ENCODE data around the gene RAD51B. TPM values are rescaled to one million over a fixed set of nuclear protein-coding genes. Genes with fewer than 3 reads are reported as not detected.
A peak's percentile ranks its signal among the peaks of the same experiment; 100 is the strongest.

RAD51B gene
- total RNA-seq, 1 experiment from 2014 or later, result 10.8 TPM

DNA sequence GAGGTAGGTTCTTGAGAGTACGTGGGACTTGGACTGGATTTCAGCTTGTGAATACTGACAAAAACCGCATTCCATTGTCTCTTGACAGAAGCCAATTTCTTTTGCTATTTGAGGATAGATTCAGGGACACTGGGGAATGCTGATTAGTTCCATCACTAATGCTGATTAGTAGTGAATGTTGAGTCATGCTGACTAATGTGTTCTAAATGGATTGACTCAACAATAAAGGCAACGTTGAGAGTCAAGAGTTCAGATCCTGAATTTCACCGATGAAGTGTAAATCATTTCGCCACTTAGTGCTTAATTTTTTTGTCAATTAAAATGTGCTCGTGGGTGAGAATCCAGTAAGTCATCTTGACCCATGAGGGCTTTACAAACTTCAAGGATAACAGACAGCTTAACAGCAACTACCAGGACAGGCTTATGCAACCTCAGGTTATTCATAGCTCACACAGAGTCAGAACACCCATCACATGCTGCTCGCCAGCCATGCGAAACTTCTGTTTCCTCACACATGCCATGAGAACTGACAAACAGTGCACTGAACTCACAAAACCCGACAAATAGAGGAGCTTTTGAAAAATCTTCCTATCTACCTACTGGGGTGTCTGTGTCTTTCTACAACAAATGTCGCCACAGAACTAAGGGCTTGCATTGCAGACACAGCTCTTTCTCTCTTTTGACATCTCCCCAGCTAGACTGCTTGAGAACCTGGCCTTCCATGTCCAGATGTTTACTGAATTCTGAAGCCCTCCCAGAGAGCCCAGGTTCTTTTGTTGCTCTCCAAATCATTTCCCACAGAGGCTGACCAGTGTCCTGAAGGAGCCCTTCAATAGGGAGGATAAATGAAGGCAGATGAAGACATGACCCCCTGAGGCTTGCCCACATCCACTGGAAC, 656.9 kb downstream of the RAD51B start:
- peak; percentile 64 for ATAC-seq

DNA sequence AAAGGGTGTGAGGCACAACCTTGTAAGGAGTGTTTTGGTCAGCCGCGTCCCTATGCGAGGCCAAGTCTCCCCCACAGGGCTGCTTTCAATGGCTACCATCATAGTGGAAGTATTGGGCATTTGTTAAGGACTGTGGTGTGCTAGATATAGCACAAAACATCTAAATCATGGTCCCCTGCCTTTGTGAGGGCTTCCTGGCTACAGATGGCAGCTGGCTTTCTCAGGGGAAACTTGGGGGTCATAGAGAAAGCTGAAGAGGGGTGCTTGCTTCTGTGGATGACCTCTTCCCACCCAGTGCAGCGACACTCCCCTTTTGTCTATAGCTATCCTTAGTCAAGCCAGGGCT, 657.5 kb downstream of the RAD51B start:
- no TSS peak for BruUV-seq (replicated peaks)
- Histone ChIP-seq H3K4me2 (ENCODE audit: low read length) (no peak overlapping the region), H3K9ac (ENCODE audit: low read length) (no peak overlapping the region), H3K79me2 (ENCODE audit: low read length) (no peaks in the 10 kb centered on the region), H3K36me3 (ENCODE audit: low read depth, low read length) (no peaks in the 10 kb centered on the region), H3K4me1 (ENCODE audit: insufficient read depth, low read length) (peaks cover 28% of the 10 kb centered on the region), H4K20me1 (ENCODE audit: low read length) (no peaks in the 10 kb centered on the region), H3K9me2 (replicated peaks; ENCODE audit: low read length) (no peaks in the 10 kb centered on the region), H3F3A (ENCODE audit: low read length, unreplicated experiment) (no peaks in the 10 kb centered on the region), H3K4me3 (ENCODE audit: low read length) (no peak overlapping the region), H3K9me3 (ENCODE audit: low read length) (no peaks in the 10 kb centered on the region), H3K27ac (ENCODE audit: low read length) (peak overlapping the region; percentile 43; the same call in 1 of the 2 replicates), H3K27me3 (ENCODE audit: low read length) (no peaks in the 10 kb centered on the region), H2AFZ (ENCODE audit: low read length) (no peak overlapping the region)
- ATAC-seq (no peak), DNase-seq (no peak)
- POLR2A ChIA-PET (ENCODE audit: unreplicated experiment), result no interaction called here
- intact Hi-C loops (cut with micrococcal nuclease), result no loop called here
- CTCF ChIA-PET, result no interaction called here
- TF ChIP-seq EZH2 (IDR thresholded peaks at IDR 0.05; ENCODE audit: low read length, unreplicated experiment), result no peak
- TF ChIP-seq, protein P1, sequence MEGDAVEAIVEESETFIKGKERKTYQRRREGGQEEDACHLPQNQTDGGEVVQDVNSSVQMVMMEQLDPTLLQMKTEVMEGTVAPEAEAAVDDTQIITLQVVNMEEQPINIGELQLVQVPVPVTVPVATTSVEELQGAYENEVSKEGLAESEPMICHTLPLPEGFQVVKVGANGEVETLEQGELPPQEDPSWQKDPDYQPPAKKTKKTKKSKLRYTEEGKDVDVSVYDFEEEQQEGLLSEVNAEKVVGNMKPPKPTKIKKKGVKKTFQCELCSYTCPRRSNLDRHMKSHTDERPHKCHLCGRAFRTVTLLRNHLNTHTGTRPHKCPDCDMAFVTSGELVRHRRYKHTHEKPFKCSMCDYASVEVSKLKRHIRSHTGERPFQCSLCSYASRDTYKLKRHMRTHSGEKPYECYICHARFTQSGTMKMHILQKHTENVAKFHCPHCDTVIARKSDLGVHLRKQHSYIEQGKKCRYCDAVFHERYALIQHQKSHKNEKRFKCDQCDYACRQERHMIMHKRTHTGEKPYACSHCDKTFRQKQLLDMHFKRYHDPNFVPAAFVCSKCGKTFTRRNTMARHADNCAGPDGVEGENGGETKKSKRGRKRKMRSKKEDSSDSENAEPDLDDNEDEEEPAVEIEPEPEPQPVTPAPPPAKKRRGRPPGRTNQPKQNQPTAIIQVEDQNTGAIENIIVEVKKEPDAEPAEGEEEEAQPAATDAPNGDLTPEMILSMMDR (conservative IDR thresholded peaks at IDR 0.05; ENCODE audit: low read depth, low read length), result no peak
- no peak for TF ChIP-seq EZH2phosphoT487 (IDR thresholded peaks at IDR 0.05; ENCODE audit: borderline replicate concordance, low read length)

More for the DNA sequence above, 656.9 kb downstream of the RAD51B start:
- BruUV-seq (replicated peaks), result no TSS peak
- Histone ChIP-seq H3F3A (ENCODE audit: low read length, unreplicated experiment) (no peaks in the 10 kb centered on the region), H3K9me2 (replicated peaks; ENCODE audit: low read length) (no peaks in the 10 kb centered on the region), H3K4me2 (ENCODE audit: low read length) (peak overlapping the region; percentile 32), H3K27me3 (ENCODE audit: low read length) (no peaks in the 10 kb centered on the region), H4K20me1 (ENCODE audit: low read length) (no peaks in the 10 kb centered on the region), H3K9ac (ENCODE audit: low read length) (no peak overlapping the region), H3K36me3 (ENCODE audit: low read depth, low read length) (no peaks in the 10 kb centered on the region), H2AFZ (ENCODE audit: low read length) (peak overlapping the region; percentile 20; the same call in 1 of the 2 replicates), H3K9me3 (ENCODE audit: low read length) (no peaks in the 10 kb centered on the region), H3K4me3 (ENCODE audit: low read length) (no peak overlapping the region), H3K27ac (ENCODE audit: low read length) (peak overlapping the region; percentile 43), H3K79me2 (ENCODE audit: low read length) (no peaks in the 10 kb centered on the region), H3K4me1 (ENCODE audit: insufficient read depth, low read length) (peaks cover 28% of the 10 kb centered on the region)
- no peak for TF ChIP-seq EZH2 (IDR thresholded peaks at IDR 0.05; ENCODE audit: low read length, unreplicated experiment)
- TF ChIP-seq EZH2phosphoT487 (IDR thresholded peaks at IDR 0.05; ENCODE audit: borderline replicate concordance, low read length), result no peak
- TF ChIP-seq, protein P1 (conservative IDR thresholded peaks at IDR 0.05; ENCODE audit: low read depth, low read length), result no peak
- ChIA-PET CTCF (no interaction called here), POLR2A (ENCODE audit: unreplicated experiment) (interaction anchor here (0.7 kb wide), 1 partner anchor 314 kb away, joined by 3 read pairs; no protein-coding TSS in a partner anchor)
- intact Hi-C loops (cut with micrococcal nuclease), result no loop called here
- DNase-seq, result peak; percentile 85

All from PC-3 (cell line).